Mucosa of rectum (tissue), 2 donors: ENCODE results near the gene IGFL3.

Source experiments
- H3K27ac ChIP-seq, 2 donors: one replicate each; pipeline ENCODE4 v1.7.0; 2013; ENCODE audit warnings: inconsistent platforms in 2 of 2, low read depth in 2 of 2, low read length in 2 of 2
- H3K27me3 ChIP-seq, 2 donors: one replicate each; pipeline ENCODE4 v1.7.0; 2013; ENCODE audit warnings: low read length in 2 of 2; ENCODE audit not compliant: control insufficient read depth in 2 of 2, insufficient read depth in 2 of 2
- H3K36me3 ChIP-seq, 2 donors: one replicate each; pipeline ENCODE4 v1.7.0; 2013; ENCODE audit warnings: low read length in 2 of 2; ENCODE audit not compliant: control insufficient read depth in 2 of 2, insufficient read depth in 2 of 2
- H3K4me1 ChIP-seq, 2 donors: one replicate each; pipeline ENCODE4 v1.7.0; 2013; ENCODE audit warnings: low read length in 2 of 2, mild to moderate bottlenecking in 1 of 2; ENCODE audit not compliant: control insufficient read depth in 2 of 2, insufficient read depth in 2 of 2
- H3K4me3 ChIP-seq, 2 donors: one replicate each; pipeline ENCODE4 v1.7.0; 2013; ENCODE audit warnings: low read length in 2 of 2
- H3K9ac ChIP-seq, 2 donors: one replicate each; pipeline ENCODE4 v1.7.0; 2013; ENCODE audit warnings: low read length in 2 of 2, low read depth in 1 of 2, mild to moderate bottlenecking in 1 of 2
- H3K9me3 ChIP-seq, 2 donors: one replicate each; pipeline ENCODE4 v1.7.0; 2013; ENCODE audit warnings: low read length in 2 of 2; ENCODE audit not compliant: control insufficient read depth in 2 of 2
- donor health status: healthy.
- donor health status: Normal muscosa, but diverticular disease.

Gene IGFL3

DNA sequence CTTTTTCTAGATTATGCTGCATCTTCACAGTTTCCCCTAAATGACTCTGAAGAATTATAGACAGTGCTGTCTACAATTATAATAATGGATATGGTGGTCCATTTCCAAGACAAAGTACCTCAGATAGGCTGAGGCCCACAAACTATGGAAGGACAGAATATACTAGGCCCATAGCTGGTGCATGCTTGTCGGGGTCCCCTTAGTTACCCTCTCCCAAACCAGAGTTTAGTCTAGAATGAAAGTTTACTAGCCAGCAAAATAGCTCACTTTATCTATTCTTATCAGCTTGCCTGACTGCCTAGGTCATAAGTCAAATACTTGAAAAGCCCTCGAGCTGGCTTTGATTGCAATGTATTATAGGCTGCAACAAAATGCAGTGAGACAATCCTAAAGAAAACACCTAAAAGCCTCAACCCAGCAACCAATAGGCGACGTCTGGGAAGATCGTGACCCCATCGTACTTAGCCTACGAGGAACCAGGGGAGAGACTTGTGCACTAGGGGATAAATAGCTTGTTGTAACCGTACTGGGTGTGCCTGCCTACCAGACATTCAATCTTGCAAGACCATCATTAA lies 22.8 kb upstream of the IGFL3 start:
- Histone ChIP-seq H3K4me1 (peaks cover 0 to 4% of the 10 kb centered on the region in 2 donors), H3K9me3 (no peaks in the 10 kb centered on the region), H3K36me3 (no peaks in the 10 kb centered on the region), H3K4me3 (no peak overlapping the region), H3K9ac (no peak overlapping the region), H3K27ac (no peak overlapping the region), H3K27me3 (no peaks in the 10 kb centered on the region)

GRCh38 chr19:46144756-46145155 lies 20.3 kb upstream of the IGFL3 start:
- Histone ChIP-seq H3K9me3 (no peaks in the 10 kb centered on the region), H3K27me3 (no peaks in the 10 kb centered on the region), H3K27ac (no peak overlapping the region), H3K4me1 (peaks cover 0 to 4% of the 10 kb centered on the region in 2 donors), H3K4me3 (no peak overlapping the region), H3K36me3 (no peaks in the 10 kb centered on the region), H3K9ac (no peak overlapping the region)

DNA sequence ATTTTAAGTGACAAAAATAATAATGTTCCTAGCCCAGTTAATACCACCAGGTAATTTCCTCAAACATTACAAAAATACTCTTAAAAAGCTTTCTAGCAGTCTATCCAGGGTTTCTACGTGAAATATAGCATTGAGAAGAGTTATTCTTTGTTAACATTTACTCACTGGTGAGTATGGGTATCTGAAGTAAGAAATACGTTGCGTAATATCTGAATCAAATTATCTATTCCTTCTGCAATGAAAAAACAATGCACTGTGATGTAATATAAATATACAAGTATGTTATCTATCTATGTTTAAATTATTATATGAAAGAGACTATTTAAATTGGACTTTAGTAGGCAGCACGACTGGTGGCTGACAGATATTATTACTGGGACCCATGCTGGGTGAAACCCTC lies 17.8 kb upstream of the IGFL3 start:
- no peaks in the 10 kb centered on the region for H3K36me3 ChIP-seq
- H3K27ac ChIP-seq = no peak overlapping the region
- no peaks in the 10 kb centered on the region for H3K27me3 ChIP-seq
- peaks cover 0 to 4% of the 10 kb centered on the region in 2 donors for H3K4me1 ChIP-seq
- H3K4me3 ChIP-seq = no peak overlapping the region
- no peaks in the 10 kb centered on the region for H3K9me3 ChIP-seq
- H3K9ac ChIP-seq = no peak overlapping the region

GRCh38 chr19:46141421-46141820 lies 16.9 kb upstream of the IGFL3 start:
- H3K4me1 ChIP-seq = peaks cover 0 to 4% of the 10 kb centered on the region in 2 donors
- H3K27me3 ChIP-seq = no peaks in the 10 kb centered on the region
- no peak overlapping the region for H3K9ac ChIP-seq
- H3K4me3 ChIP-seq = no peak overlapping the region
- H3K27ac ChIP-seq = no peak overlapping the region
- no peaks in the 10 kb centered on the region for H3K9me3 ChIP-seq
- no peaks in the 10 kb centered on the region for H3K36me3 ChIP-seq

- H3K27me3 ChIP-seq = no peaks in the 10 kb centered on the region
- H3K4me3 ChIP-seq = no peak overlapping the region
- H3K9ac ChIP-seq = no peak overlapping the region
- no peaks in the 10 kb centered on the region for H3K9me3 ChIP-seq
- no peaks in the 10 kb centered on the region for H3K4me1 ChIP-seq
- H3K27ac ChIP-seq = no peak overlapping the region
- no peaks in the 10 kb centered on the region for H3K36me3 ChIP-seq
These were observed 13.5 kb upstream of the IGFL3 start for GRCh38 chr19:46137915-46138473.

DNA sequence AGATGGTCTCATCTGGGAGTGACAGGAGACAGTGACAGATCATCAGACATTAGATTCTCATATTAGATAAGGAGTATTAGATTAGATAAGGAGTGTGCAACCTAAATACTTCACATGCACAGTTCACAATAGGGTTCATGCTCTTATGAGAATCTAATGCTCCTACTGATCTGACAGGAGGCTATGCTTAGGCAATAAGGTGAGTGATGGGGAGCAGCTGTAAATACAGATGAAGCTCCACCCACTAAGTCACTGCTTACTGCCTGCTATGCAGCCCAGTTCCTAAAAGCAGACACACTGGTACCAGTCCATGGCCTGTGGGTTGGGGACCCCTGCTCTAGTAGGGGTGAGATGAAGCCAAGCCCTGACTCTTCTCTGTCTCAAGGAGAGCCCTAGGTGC lies 10.0 kb upstream of the IGFL3 start:
- Histone ChIP-seq H3K9me3 (no peaks in the 10 kb centered on the region), H3K36me3 (no peaks in the 10 kb centered on the region), H3K4me3 (no peak overlapping the region), H3K4me1 (no peaks in the 10 kb centered on the region), H3K27me3 (no peaks in the 10 kb centered on the region), H3K9ac (no peak overlapping the region), H3K27ac (no peak overlapping the region)

DNA sequence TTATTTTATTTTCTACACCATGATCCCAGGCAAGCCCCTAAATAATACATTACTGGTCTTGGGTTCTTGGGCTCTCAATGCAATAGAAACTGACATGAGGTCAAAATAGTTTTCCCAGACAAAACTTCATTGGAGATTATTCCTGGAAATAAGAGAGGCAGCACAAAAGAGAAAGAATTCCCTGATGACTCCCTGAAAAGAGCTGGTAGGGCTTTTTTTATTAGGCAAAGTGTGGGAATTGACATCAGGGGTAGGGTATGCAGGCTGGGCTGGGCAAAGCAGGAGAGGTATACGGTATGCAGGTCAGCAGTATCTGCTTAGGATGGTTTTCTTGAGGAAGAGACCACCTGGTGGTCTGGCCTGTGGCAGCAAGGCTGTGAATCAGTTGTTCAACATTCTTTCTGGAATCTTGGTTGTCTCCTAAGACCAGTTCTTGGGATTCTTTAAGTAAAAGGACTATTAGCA lies 9.3 kb upstream of the IGFL3 start:
- H3K9me3 ChIP-seq = no peaks in the 10 kb centered on the region
- H3K36me3 ChIP-seq = no peaks in the 10 kb centered on the region
- H3K4me1 ChIP-seq = no peaks in the 10 kb centered on the region
- peak overlapping the region; percentile 17 to 32 for H3K27ac ChIP-seq
- H3K4me3 ChIP-seq = no peak overlapping the region
- H3K27me3 ChIP-seq = no peaks in the 10 kb centered on the region
- H3K9ac ChIP-seq = no peak overlapping the region

GRCh38 chr19:46133101-46133627 lies 8.7 kb upstream of the IGFL3 start:
- no peak overlapping the region for H3K9ac ChIP-seq
- no peaks in the 10 kb centered on the region for H3K4me1 ChIP-seq
- no peaks in the 10 kb centered on the region for H3K27me3 ChIP-seq
- H3K36me3 ChIP-seq = no peaks in the 10 kb centered on the region
- H3K4me3 ChIP-seq = no peak overlapping the region
- H3K27ac ChIP-seq = peak overlapping the region in 1 of 2 donors; percentile 51
- H3K9me3 ChIP-seq = no peaks in the 10 kb centered on the region

DNA sequence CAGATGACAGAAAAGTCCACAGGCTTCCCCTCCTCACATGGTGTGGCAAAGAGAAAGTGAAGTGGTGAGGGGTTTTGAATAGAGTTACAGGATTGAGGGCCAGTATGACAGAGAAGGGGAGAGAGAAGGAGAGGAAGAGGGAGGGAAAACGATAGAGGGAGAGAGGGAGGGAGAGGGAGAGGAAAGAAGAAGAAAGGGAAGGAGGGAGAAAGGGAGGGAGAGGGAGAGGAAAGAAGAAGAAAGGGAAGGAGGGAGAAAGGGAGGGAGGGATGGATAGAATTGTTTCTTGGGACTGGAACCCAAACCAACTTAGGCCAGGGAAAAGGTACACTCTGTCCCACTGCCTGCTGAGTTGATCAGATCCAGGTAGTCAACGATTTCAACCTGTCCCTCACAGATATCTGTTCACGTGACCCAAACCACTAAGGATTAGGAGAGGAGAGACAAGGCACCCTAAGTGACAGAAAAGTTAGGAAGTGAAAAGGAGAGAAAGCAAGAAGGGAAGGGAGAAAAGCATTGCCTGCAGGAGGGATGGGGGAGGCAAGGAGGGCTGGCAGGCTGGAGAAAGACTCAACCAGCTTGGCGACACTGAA lies 8.1 kb upstream of the IGFL3 start:
- peak overlapping the region in 1 of 2 donors; percentile 51 for H3K27ac ChIP-seq
- no peak overlapping the region for H3K4me3 ChIP-seq
- no peaks in the 10 kb centered on the region for H3K36me3 ChIP-seq
- H3K9ac ChIP-seq = no peak overlapping the region
- H3K4me1 ChIP-seq = no peaks in the 10 kb centered on the region
- H3K27me3 ChIP-seq = no peaks in the 10 kb centered on the region
- H3K9me3 ChIP-seq = no peaks in the 10 kb centered on the region

DNA sequence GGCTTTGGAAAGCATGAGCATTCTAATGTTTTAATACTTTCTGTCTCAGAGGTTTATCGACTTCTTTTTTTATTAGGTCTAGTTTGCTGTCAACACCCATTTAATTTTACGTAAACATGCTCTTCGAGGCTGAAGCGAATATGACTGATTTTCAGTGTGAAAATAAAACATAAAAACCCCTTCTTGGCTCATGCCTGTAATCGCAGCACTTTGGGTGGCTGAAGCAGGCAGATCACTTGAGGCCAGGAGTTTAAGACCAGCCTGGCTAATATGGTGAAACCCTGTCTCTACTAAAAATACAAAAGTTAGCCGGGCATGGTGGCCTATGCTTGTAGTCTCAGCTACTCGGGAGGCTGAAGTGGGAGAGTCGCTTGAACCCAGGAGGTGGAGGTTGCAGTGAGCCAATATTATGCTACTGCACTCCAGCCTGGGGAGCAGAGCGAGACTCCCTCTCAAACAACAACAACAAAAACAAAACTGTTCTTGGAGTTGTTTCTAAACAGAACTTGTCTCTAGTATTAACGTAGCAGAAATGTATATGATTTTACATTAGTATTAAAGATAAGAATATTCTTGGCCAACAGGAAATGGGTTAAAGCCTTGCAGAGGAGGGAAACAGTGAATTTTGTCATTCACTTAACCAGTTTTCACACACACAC lies 7.1 kb upstream of the IGFL3 start:
- H3K4me3 ChIP-seq = no peak overlapping the region
- H3K36me3 ChIP-seq = no peaks in the 10 kb centered on the region
- H3K27me3 ChIP-seq = no peaks in the 10 kb centered on the region
- no peak overlapping the region for H3K27ac ChIP-seq
- no peak overlapping the region for H3K9ac ChIP-seq
- H3K9me3 ChIP-seq = no peaks in the 10 kb centered on the region
- no peaks in the 10 kb centered on the region for H3K4me1 ChIP-seq
